HG02610 (cell line): Measurements from ENCODE around the gene TUT7.
"Not testable (repeated sequence)": the region's sequence is repeated elsewhere in the genome, so short reads cannot be mapped to it uniquely, and the experiment has no call there.

Source experiments
- ATAC-seq: cut with Tn5 transposase; IDR thresholded peaks from one replicate; pipeline ENCODE4 v1.9.1; 2021; ENCODE audit warnings: mild to moderate bottlenecking, moderate library complexity; ENCODE audit not compliant: unreplicated experiment

The TUT7 gene

DNA sequence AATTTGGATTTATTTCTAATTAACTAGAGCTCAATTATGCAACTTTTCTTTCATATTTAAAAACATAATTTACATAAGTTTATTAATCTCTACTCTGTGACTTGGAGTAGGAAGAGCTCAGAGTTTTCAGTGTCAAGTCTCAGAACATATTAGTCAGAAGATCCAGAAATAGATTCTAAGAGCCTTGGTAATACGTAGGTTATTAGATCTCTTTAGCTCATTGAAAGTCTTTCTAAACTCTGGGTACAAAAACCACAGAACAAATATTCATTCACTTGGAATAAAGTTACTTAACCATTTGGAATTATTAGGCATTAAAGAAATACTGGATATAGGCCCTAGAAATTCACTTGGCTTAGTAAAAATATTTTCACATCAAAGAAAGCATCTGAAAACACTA lies 45.5 kb downstream of the TUT7 start:
- no peak for ATAC-seq

- no peak for ATAC-seq
Observed at GRCh38 chr9:86304236-86304730, 49.9 kb downstream of the TUT7 start.

DNA sequence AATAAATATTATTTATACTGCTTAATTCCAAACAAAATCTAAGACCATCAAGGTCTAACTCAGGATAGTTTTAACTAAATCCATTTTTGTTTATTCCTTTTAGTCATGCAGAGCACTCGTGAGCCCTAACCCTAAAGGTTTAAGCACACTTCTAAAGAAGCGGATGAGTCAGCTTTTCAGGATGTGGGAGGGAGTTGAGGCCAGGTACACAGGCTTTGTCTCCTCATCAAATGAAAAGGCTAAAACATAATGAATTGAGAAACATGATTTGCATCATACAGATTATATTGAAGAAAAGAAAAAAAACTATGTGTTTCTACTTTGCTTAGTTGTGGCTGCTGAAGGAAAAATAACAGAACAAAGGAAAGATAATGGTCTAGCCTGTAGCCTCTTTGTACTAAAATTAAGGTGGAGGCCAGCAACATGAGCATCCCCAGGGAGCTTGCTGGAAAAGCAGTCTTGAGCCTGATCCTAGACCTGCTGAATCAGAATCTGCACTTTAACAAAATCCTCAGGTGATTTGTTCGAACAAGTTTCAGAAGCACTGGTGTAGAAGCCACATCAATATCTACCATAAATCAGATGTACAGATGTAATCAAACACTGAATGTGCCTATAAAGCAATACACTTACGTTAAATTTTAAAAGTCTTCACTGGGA lies 50.8 kb downstream of the TUT7 start:
- no peak for ATAC-seq

DNA sequence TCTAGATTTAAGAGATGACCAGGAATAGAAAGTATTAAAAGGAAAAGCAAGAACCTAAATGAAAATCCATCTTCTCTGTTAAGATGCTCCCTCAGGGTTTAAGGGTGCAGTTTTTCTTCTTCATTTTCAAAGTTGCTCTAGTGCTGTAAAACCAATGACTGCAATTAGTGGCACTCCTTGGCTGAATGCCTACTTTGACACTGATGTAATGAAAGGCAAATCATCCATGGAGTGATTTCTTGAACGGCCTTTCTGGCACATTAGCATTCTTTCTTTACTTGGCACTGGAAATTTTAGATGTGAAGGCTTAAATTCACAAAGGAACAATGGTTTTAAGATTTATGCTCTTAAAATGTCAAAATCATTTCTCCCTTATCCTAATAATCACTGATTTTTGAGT lies 52.5 kb downstream of the TUT7 start:
- ATAC-seq, result no peak

- ATAC-seq, result no peak
Observed at GRCh38 chr9:86300701-86301100, 53.5 kb downstream of the TUT7 start.

GRCh38 chr9:86298873-86299272 lies 55.3 kb downstream of the TUT7 start:
- ATAC-seq, result no peak

DNA sequence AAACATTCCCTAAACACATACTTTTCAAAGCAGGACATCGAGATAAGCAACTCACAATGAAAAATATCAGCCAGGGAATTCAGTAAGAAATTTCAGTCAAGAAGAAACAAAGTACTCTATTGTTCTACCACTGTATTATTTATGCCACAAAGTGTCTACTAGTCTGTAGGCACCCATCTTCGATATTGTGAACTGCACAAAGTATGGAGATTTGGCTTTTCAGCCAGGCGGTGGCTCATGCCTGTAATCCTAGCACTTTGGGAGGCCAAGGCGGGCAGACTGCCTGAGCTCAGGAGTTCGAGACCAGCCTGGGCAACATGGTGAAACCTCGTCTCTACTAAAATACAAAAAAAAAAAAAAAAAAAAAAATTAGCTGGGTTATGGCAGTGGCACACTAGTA lies 63.9 kb downstream of the TUT7 start:
- ATAC-seq, result not testable (repeated sequence)

GRCh38 chr9:86288499-86289198 lies 65.6 kb downstream of the TUT7 start:
- ATAC-seq, result no peak

GRCh38 chr9:86287013-86287412 lies 67.2 kb downstream of the TUT7 start:
- ATAC-seq, result no peak

GRCh38 chr9:86286278-86286677 lies 67.9 kb downstream of the TUT7 start:
- ATAC-seq, result no peak

DNA sequence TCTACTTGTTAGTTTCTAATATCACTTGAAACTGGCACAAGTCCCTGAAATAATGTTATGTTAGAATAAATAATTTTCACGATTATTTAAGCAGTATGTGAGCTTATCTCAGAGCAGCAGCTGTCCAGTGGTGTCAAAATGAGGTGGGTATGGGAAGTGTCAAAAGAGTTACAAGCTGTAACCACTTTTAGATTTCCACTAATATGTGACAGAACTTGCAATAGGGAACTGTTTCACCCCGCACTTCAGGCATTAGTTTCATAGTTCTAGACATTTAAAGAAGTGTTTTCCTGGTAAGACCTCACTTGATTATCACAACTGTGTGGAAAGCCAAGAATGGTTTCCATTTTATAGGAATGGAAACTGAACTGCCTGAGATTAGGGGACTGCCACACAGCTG lies 68.9 kb downstream of the TUT7 start:
- ATAC-seq, result no peak

- peak; percentile 10 for ATAC-seq
Observed at GRCh38 chr9:86282979-86283535, 71.2 kb downstream of the TUT7 start.

DNA sequence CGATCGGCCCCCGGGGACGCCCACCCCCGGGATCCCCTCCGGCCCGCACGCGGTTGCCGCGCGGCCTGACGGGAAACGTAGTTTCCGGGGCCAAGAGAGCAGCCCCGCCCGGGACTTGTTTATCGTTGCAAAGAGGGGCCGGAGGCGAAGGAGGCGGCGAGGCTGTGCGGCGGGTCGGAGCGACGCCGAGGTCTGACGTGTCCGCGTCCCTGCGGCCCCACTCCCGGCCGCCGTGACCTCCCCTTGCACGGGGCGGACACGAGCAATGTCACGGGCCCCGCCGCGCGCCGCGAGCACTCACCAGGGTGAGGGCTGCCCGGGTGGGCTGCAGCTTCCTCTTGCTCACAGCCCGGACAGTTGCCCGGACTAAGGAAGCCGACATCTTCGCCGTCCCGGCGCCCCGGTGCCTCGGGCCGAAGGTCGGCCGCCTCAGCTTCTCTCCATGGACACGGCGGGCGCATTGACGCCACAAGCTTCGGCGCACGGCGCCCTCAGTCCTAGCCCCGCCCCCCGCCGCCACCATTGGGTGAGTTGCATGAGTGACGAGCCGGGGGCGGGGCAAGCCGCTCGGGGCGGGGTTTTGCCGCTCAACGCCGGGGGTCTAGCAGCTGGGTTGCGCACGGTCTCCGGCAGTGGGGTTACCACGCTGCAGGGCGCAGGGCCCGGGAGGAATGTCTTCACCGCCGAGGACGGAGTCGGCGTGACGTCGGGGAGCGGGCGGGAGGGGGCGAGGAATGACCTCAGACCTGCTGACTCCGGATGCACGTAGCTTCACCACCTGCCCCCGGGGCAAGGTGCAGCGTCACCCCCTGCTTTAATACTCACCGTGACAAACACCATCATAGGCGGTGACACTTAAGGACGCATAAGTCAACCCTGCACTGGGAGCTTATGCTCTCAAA lies 71.9 kb downstream of the TUT7 start, which contains the start of gene ISCA1:
Gene ISCA1, minus strand, starts transcription at position 462 of the 902 bp plus-strand sequence. Its CDS starts 80 bp downstream, at position 382.
- ATAC-seq, result peak; percentile 82

DNA sequence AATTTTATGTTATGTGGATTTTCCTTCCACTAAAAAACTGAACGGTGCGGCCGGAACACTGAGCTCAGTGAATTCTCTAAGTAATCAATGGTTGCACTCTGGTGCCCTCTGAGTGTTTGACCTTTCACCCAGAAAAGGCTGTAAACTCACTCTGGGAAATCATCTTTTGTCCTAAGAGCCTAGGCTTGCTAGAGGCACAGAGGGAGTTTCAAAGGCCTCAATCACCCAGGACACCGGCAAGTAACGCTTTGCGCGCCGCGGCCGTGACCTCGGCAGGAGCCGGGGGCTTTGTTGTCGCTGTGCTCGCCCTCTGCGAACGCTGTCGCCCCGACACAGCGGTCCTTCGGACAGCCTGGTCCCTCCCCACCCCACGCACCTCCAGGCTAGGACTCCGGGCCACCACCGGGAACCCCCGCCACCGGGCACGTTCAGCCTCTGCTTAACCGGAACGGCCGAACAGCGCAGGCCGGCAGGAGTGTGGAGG lies 72.6 kb downstream of the TUT7 start:
- no peak for ATAC-seq

DNA sequence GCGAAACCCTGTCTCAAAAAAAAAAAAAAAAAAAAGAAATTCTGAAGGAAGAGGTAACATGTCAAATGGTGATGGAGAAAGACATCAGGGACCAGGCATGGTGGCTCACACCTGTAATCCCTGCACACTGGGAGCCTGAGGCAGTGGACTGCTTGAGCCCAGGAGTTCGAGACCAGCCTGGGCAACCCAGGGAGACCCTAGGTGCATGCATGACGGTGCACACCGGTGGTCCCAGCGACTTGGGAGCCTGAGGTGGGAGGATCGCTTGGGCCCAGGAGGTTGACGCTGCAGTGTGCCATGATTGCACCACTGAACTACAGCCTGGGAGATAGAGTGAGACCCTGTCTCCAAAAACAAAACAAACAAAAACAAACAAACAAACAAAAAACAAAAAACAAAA lies 73.6 kb downstream of the TUT7 start:
- no peak for ATAC-seq

DNA sequence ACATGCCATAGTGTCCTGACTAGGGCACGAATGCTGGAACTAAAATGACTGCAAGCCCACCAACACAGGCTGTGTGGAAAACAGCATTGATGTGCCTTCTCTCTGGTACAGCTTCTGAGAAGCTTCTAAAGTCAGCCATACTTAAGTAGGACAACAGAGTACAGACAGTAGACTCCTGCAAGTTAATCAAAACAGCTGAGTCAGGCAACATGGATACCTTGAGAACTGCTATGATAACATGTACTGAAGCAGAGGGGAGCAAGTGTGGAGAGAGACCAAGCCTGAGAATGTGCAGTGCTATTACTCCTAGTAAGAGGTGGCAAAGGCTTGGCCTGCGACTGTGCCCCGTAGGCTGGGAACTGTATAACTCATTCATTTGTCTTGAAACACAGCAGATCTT lies 74.4 kb downstream of the TUT7 start:
- ATAC-seq, result no peak

GRCh38 chr9:86277072-86277471 lies 77.1 kb downstream of the TUT7 start:
- no peak for ATAC-seq

DNA sequence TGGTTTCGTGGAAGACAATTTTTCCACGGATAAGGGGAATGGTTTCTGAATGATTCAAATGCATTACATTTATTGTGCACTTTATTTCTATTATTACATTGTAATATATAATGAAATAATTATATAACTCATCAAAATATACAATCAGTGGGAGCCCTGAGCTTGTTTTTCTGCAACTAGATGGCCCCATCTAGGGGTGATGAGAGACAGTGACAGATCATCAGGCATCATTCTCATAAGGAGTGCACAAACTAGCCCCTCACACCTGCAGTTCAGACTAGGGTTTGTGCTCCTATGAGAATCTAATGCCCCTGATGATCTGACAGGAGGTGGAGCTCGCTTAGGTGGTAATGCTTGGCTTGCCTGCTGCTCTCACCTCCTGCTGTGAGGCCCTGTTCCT lies 78.2 kb downstream of the TUT7 start:
- no peak for ATAC-seq

- ATAC-seq, result no peak
Observed at GRCh38 chr9:86274821-86275643, 79.2 kb downstream of the TUT7 start.

DNA sequence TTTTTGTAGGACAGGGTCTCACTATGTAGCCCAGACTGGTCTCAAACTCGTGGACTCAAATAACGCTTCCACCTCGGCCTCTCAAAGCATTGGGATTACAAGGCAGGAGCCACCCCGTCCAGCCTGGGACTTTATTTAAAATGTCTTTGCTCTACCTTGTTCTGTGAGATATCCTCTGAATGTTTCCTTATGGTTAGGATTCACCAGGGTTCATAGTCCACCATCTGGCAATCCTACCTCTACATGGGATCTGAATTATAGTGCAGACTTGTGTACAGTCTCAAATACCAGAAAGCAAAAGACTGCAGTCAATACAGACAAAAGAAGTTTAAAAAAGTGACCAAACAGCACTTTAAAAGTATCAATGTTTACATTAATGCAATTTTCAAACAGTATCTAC lies 82.0 kb downstream of the TUT7 start:
- ATAC-seq, result no peak
